PC-9 (cell line): ENCODE measurements around the gene DLD. TPM values are rescaled to one million over a fixed set of nuclear protein-coding genes. Genes with fewer than 3 reads are reported as not detected.

Source experiments
- BruUV-seq: library from RNA; stranded (reverse); fragments of 400-500 nt; replicated peaks from 2 replicates; lab custom pipeline; 2021; lab: Mats Ljungman, UMichigan
- CTCF ChIA-PET: fragments of 300-600 bp; sonication (Branson Sonifier 250); formaldehyde crosslinking; loops from one replicate; lab custom pipeline; 2022; ENCODE audit warnings: antibody characterized with exemption; lab: Charles Lee
- POLR2A ChIA-PET: fragments of 300-600 bp; sonication (Branson Sonifier 250); formaldehyde crosslinking; loops from one replicate; lab custom pipeline; 2022; ENCODE audit warnings: antibody characterized with exemption; ENCODE audit not compliant: unreplicated experiment; lab: Charles Lee
- DNase-seq, 2 experiments: peaks; one replicate each; pipeline versions ENCODE4 v3.0.0 to v3.0.0-alpha.2; 2015 to 2022; ENCODE audit warnings: mixed read lengths in 1 of 2
- H2AFZ ChIP-seq: fragments of 200-600 bp; sonication (generic); 2 replicates; pipeline ENCODE4 v1.8.1; 2017; ENCODE audit warnings: antibody characterized with exemption
- H3F3A ChIP-seq: fragments of 200-600 bp; sonication (generic); 2 replicates; pipeline ENCODE4 v1.8.1; 2017; ENCODE audit warnings: antibody characterized with exemption, mild to moderate bottlenecking, low read depth; ENCODE audit not compliant: insufficient read depth
- H3K27ac ChIP-seq: fragments of 200-600 bp; sonication (generic); 2 replicates; pipeline ENCODE4 v1.6.1; 2016; ENCODE audit warnings: mixed run types
- H3K27me3 ChIP-seq: fragments of 200-600 bp; sonication (generic); 2 replicates; pipeline ENCODE4 v1.6.1; 2016; ENCODE audit warnings: low read depth, mixed run types; ENCODE audit not compliant: insufficient read depth
- H3K36me3 ChIP-seq: fragments of 200-600 bp; sonication (generic); 2 replicates; pipeline ENCODE4 v1.6.1; 2016; ENCODE audit warnings: low read depth, mixed run types
- H3K4me1 ChIP-seq: fragments of 200-600 bp; sonication (generic); replicated peaks from 2 replicates; pipeline ENCODE4 v1.6.1; 2016; ENCODE audit warnings: mixed run types; ENCODE audit not compliant: insufficient read depth
- H3K4me2 ChIP-seq: fragments of 200-600 bp; sonication (generic); 2 replicates; pipeline ENCODE4 v1.6.1; 2017; ENCODE audit warnings: mixed run types
- H3K4me3 ChIP-seq: fragments of 200-600 bp; sonication (generic); 2 replicates; pipeline ENCODE4 v1.6.1; 2016; ENCODE audit warnings: mixed run types
- H3K79me2 ChIP-seq: fragments of 200-600 bp; sonication (generic); 2 replicates; pipeline ENCODE4 v1.6.1; 2017; ENCODE audit warnings: low read depth, mixed run types
- H3K9me2 ChIP-seq: fragments of 200-600 bp; sonication (generic); 2 replicates; pipeline ENCODE4 v1.8.1; 2017; ENCODE audit warnings: mild to moderate bottlenecking; ENCODE audit not compliant: insufficient read depth
- H3K9me3 ChIP-seq: fragments of 200-600 bp; sonication (generic); 2 replicates; pipeline ENCODE4 v1.8.1; 2016; ENCODE audit warnings: low read depth; ENCODE audit not compliant: insufficient read depth
- H4K20me1 ChIP-seq: fragments of 200-600 bp; sonication (generic); 2 replicates; pipeline ENCODE4 v1.8.1; 2017; ENCODE audit not compliant: insufficient read depth
- EZH2 ChIP-seq: fragments of 200-600 bp; sonication (generic); IDR thresholded peaks from 2 replicates; pipeline ENCODE4 v1.8.0; 2017; ENCODE audit warnings: antibody characterized with exemption, low read depth
- intact Hi-C: fragments of 100-400 bp; cut with micrococcal nuclease; formaldehyde crosslinking; loops from one replicate; pipeline ENCODE4 v1.10.0; 2022; ENCODE audit not compliant: unreplicated experiment
- total RNA-seq: library from RNA; stranded (reverse); gene quantifications from 2 replicates; pipeline ENCODE4 v1.2.3, GENCODE V29; 2021
- TF ChIP-seq, protein P1 (sequence below): fragments of 200-600 bp; sonication (generic); conservative IDR thresholded peaks from 2 replicates; pipeline ENCODE4 v1.6.1; 2017; ENCODE audit warnings: mixed run types, antibody characterized with exemption, mild to moderate bottlenecking, moderate library complexity

The DLD gene
- total RNA-seq, 1 experiment from 2014 or later: 157 TPM

GRCh38 chr7:107966711-107967110, 75.7 kb downstream of the DLD start:
- Histone ChIP-seq H3K4me3 (no peak overlapping the region), H3K27me3 (no peaks in the 10 kb centered on the region), H3K9me2 (no peaks in the 10 kb centered on the region), H4K20me1 (no peaks in the 10 kb centered on the region), H2AFZ (no peak overlapping the region), H3K4me2 (no peak overlapping the region), H3F3A (0 out of 2 replicates have a peak, but pooled peaks cover 4% of the 10 kb centered on the region), H3K27ac (no peak overlapping the region), H3K9me3 (no peaks in the 10 kb centered on the region; the same call in 1 of the 2 replicates), H3K79me2 (no peaks in the 10 kb centered on the region), H3K36me3 (peaks cover 32% of the 10 kb centered on the region), H3K4me1 (no peaks in the 10 kb centered on the region)
- ChIA-PET CTCF (no interaction called here), POLR2A (interaction anchor here (0.6 to 0.7 kb wide), 2 partner anchors 13 to 489 kb away, joined by 4 read pairs; no protein-coding TSS in a partner anchor)
- intact Hi-C loops: no loop called here
- no TSS peak for BruUV-seq
- TF ChIP-seq, protein P1, sequence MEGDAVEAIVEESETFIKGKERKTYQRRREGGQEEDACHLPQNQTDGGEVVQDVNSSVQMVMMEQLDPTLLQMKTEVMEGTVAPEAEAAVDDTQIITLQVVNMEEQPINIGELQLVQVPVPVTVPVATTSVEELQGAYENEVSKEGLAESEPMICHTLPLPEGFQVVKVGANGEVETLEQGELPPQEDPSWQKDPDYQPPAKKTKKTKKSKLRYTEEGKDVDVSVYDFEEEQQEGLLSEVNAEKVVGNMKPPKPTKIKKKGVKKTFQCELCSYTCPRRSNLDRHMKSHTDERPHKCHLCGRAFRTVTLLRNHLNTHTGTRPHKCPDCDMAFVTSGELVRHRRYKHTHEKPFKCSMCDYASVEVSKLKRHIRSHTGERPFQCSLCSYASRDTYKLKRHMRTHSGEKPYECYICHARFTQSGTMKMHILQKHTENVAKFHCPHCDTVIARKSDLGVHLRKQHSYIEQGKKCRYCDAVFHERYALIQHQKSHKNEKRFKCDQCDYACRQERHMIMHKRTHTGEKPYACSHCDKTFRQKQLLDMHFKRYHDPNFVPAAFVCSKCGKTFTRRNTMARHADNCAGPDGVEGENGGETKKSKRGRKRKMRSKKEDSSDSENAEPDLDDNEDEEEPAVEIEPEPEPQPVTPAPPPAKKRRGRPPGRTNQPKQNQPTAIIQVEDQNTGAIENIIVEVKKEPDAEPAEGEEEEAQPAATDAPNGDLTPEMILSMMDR: no peak
- TF ChIP-seq EZH2: no peak
- DNase-seq: peak; percentile 44 to 68

- no TSS peak for BruUV-seq
- Histone ChIP-seq H3K4me1 (no peaks in the 10 kb centered on the region), H3K36me3 (peaks cover 33% of the 10 kb centered on the region; the same call in 1 of the 2 replicates), H4K20me1 (no peaks in the 10 kb centered on the region), H2AFZ (no peak overlapping the region), H3K79me2 (no peaks in the 10 kb centered on the region), H3K27me3 (no peaks in the 10 kb centered on the region), H3K4me3 (no peak overlapping the region), H3K9me2 (no peaks in the 10 kb centered on the region), H3F3A (0 out of 2 replicates have a peak, but pooled peaks cover 4% of the 10 kb centered on the region), H3K27ac (no peak overlapping the region), H3K4me2 (no peak overlapping the region), H3K9me3 (no peaks in the 10 kb centered on the region; the same call in 1 of the 2 replicates)
- TF ChIP-seq, protein P1: no peak
- TF ChIP-seq EZH2: no peak
- intact Hi-C loops: no loop called here
- ChIA-PET POLR2A (interaction anchor here (0.6 to 0.7 kb wide), 2 partner anchors 13 to 217 kb away, joined by 4 to 5 read pairs; no protein-coding TSS in a partner anchor), CTCF (no interaction called here)
- DNase-seq: no peak
These were observed 76.4 kb downstream of the DLD start for GRCh38 chr7:107967420-107967819.

GRCh38 chr7:107968449-107968848, 77.5 kb downstream of the DLD start:
- H3K79me2 ChIP-seq: no peaks in the 10 kb centered on the region
- ChIA-PET CTCF (no interaction called here), POLR2A (no interaction called here)
- H3K4me1 ChIP-seq: no peaks in the 10 kb centered on the region
- no peak for DNase-seq
- no peak overlapping the region for H2AFZ ChIP-seq
- H3K4me3 ChIP-seq: no peak overlapping the region
- intact Hi-C loops: no loop called here
- no peak overlapping the region for H3K27ac ChIP-seq
- H4K20me1 ChIP-seq: no peaks in the 10 kb centered on the region
- no peaks in the 10 kb centered on the region for H3K9me2 ChIP-seq
- BruUV-seq: no TSS peak
- no peak overlapping the region for H3K4me2 ChIP-seq
- H3F3A ChIP-seq: 0 out of 2 replicates have a peak, but pooled peaks cover 4% of the 10 kb centered on the region
- H3K27me3 ChIP-seq: no peaks in the 10 kb centered on the region
- H3K36me3 ChIP-seq: peaks cover 38% of the 10 kb centered on the region
- TF ChIP-seq, protein P1: no peak
- no peak for TF ChIP-seq EZH2
- H3K9me3 ChIP-seq: no peaks in the 10 kb centered on the region; the same call in 1 of the 2 replicates
